Breast epithelium (tissue), 4 donors: ENCODE data around the gene ATG7. TPM values are rescaled to one million over a fixed set of nuclear protein-coding genes. Genes with fewer than 3 reads are reported as not detected.

Experiments
- DNase-seq, 2 donors: peaks; one replicate each; pipeline ENCODE4 v3.0.0-alpha.2; 2019; ENCODE audit warnings: low spot score in 2 of 2
- H3K27ac ChIP-seq, 2 donors: fragments of 200-600 bp; sonication (generic) in 1 of 2; one replicate each; pipeline ENCODE4 v1.5.1; 2016 to 2019; ENCODE audit warnings: mild to moderate bottlenecking in 1 of 2
- H3K27me3 ChIP-seq, 2 donors: fragments of 200-600 bp; sonication (generic) in 1 of 2; one replicate each; pipeline versions ENCODE4 v1.5.1 to v1.6.0; 2017 to 2019; ENCODE audit warnings: control low read depth in 1 of 2, mild to moderate bottlenecking in 1 of 2
- H3K36me3 ChIP-seq: fragments of 200-600 bp; one replicate; pipeline ENCODE4 v1.5.1; 2019
- H3K4me1 ChIP-seq, 2 donors: fragments of 200-600 bp; sonication (generic); one replicate each; pipeline ENCODE4 v1.5.1; 2016 to 2019; ENCODE audit warnings: control low read depth in 1 of 2
- H3K4me3 ChIP-seq, 3 donors: fragments of 200-600 bp; sonication (generic); 1 replicate in 2 of 3; 2 replicates in 1 of 3; pipeline ENCODE4 v1.5.1; 2016 to 2019; ENCODE audit warnings: mild to moderate bottlenecking in 3 of 3, moderate library complexity in 2 of 3
- H3K9me3 ChIP-seq, 2 donors: fragments of 200-600 bp; sonication (generic) in 1 of 2; one replicate each; pipeline ENCODE4 v1.5.1; 2016 to 2019; ENCODE audit warnings: control low read depth in 1 of 2
- POLR2A ChIP-seq: fragments of 450-650 bp; IDR thresholded peaks from one replicate; pipeline ENCODE4 v1.6.1; 2016; ENCODE audit warnings: antibody characterized with exemption, mild to moderate bottlenecking, moderate library complexity
- POLR2AphosphoS5 ChIP-seq, 3 donors: sonication (generic); formaldehyde crosslinking; IDR thresholded peaks; one replicate each; pipeline ENCODE4 v1.6.1; 2017; ENCODE audit warnings: antibody characterized with exemption in 3 of 3
- intact Hi-C: fragments of 100-400 bp; cut with DNase I; formaldehyde crosslinking; loops from one replicate; pipeline ENCODE4 v1.15.1; 2023; ENCODE audit warnings: low total_unique reads
- total RNA-seq, 3 donors: library from RNA; depleted of rRNA; stranded (reverse); fragments of >200 nt; gene quantifications; one replicate each; pipeline ENCODE4 v1.1.0, GENCODE V29; 2016
- TF ChIP-seq, protein P1 (sequence below), 3 donors: fragments of 450-650 bp; IDR thresholded peaks; one replicate each; pipeline ENCODE4 v1.5.1; 2016 to 2017; ENCODE audit warnings: antibody characterized with exemption in 3 of 3, mild to moderate bottlenecking in 3 of 3, moderate library complexity in 3 of 3

Gene ATG7
- total RNA-seq, 3 donors from 2014 or later = 64.9 to 81.9 (median 75.5) TPM

DNA sequence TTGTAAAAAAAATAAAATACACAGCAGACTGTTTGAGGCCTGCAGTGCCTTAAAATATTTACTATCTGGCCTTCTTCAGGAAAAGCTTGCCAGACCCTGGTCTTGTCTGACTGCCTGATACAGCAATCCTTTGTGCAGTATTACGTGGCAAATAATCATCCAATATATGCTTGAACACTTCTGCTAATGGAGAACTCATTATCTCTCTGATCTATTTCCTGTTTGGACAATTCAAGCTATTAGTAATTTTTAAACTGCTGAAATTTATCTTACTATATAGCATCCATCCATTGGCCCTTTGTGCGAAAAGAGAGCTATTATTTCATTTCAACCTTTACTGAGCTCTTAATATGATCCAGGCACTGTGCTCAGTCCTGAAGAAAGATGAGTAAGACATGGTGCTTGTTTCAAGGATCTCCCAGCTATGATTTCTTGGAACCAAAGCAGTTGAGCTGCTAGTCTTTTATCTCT, 15.9 kb downstream of the ATG7 start:
- Histone ChIP-seq H3K9me3 (no peaks in the 10 kb centered on the region), H3K4me1 (peaks cover 0 to 17% of the 10 kb centered on the region in 2 donors), H3K4me3 (no peak overlapping the region), H3K36me3 (no peaks in the 10 kb centered on the region), H3K27ac (peak overlapping the region; percentile 57 to 68), H3K27me3 (no peaks in the 10 kb centered on the region)
- TF ChIP-seq POLR2A (no peak), POLR2AphosphoS5 (IDR thresholded peaks at IDR 0.05) (no peak)
- TF ChIP-seq, protein P1, sequence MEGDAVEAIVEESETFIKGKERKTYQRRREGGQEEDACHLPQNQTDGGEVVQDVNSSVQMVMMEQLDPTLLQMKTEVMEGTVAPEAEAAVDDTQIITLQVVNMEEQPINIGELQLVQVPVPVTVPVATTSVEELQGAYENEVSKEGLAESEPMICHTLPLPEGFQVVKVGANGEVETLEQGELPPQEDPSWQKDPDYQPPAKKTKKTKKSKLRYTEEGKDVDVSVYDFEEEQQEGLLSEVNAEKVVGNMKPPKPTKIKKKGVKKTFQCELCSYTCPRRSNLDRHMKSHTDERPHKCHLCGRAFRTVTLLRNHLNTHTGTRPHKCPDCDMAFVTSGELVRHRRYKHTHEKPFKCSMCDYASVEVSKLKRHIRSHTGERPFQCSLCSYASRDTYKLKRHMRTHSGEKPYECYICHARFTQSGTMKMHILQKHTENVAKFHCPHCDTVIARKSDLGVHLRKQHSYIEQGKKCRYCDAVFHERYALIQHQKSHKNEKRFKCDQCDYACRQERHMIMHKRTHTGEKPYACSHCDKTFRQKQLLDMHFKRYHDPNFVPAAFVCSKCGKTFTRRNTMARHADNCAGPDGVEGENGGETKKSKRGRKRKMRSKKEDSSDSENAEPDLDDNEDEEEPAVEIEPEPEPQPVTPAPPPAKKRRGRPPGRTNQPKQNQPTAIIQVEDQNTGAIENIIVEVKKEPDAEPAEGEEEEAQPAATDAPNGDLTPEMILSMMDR (IDR thresholded peaks at IDR 0.05) = no peak
- intact Hi-C loops = no loop called here
- DNase-seq = no peak

DNA sequence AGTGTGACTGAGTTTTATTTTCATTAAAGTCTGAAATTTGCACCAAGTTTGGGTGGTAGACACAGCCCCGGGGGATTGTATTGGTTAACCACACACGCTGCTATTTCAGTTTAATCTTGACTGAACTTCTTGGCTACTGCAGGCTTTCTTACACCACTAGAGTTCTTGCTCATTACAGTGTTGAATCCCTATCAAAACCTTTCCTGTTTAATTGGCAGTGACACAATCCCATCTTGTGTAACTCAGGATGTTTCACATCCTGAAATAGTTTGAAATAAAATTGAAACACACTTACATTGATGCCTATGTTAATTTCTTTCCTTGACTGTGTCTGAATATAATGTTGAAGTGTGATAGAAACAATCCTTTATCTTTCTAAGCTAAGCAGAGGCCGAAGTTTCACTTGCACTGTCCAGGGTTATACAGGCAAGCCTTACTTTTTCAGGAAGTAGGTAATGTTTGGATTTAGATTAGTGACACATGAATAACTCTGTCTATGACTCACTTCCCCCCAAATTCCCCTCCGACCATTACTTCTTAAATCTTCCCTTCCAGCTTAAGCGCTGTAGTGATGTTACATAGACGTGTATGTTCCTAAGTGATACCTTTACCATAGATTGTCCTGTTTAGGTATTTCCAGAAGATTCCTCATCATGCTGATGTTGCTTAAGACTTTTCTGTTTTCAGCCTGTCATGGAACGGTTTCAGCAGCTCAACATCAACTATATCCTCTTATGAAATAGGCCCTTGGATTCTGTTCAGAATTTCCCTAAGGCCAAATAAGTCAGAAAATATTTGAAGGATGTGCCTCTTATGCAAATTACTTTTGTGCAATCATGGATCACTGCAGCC, 16.8 kb downstream of the ATG7 start:
- Histone ChIP-seq H3K36me3 (no peaks in the 10 kb centered on the region), H3K27me3 (no peaks in the 10 kb centered on the region), H3K27ac (peak overlapping the region; percentile 68 to 87), H3K4me1 (peaks cover 0 to 17% of the 10 kb centered on the region in 2 donors), H3K4me3 (no peak overlapping the region), H3K9me3 (no peaks in the 10 kb centered on the region)
- intact Hi-C loops = no loop called here
- DNase-seq = no peak
- TF ChIP-seq, protein P1 (IDR thresholded peaks at IDR 0.05) = no peak
- TF ChIP-seq POLR2AphosphoS5 (IDR thresholded peaks at IDR 0.05) = peak in 2 of 3 donors; percentile 12 to 15

- Histone ChIP-seq H3K9me3 (no peaks in the 10 kb centered on the region), H3K36me3 (no peaks in the 10 kb centered on the region), H3K4me1 (peaks cover 0 to 17% of the 10 kb centered on the region in 2 donors), H3K27me3 (no peaks in the 10 kb centered on the region), H3K4me3 (no peak overlapping the region), H3K27ac (peak overlapping the region; percentile 68 to 87)
- no peak for DNase-seq
- intact Hi-C loops = no loop called here
- TF ChIP-seq POLR2A (no peak), POLR2AphosphoS5 (IDR thresholded peaks at IDR 0.05) (no peak)
- TF ChIP-seq, protein P1 (IDR thresholded peaks at IDR 0.05) = no peak
Observed at GRCh38 chr3:11289864-11290263, 17.7 kb downstream of the ATG7 start.

DNA sequence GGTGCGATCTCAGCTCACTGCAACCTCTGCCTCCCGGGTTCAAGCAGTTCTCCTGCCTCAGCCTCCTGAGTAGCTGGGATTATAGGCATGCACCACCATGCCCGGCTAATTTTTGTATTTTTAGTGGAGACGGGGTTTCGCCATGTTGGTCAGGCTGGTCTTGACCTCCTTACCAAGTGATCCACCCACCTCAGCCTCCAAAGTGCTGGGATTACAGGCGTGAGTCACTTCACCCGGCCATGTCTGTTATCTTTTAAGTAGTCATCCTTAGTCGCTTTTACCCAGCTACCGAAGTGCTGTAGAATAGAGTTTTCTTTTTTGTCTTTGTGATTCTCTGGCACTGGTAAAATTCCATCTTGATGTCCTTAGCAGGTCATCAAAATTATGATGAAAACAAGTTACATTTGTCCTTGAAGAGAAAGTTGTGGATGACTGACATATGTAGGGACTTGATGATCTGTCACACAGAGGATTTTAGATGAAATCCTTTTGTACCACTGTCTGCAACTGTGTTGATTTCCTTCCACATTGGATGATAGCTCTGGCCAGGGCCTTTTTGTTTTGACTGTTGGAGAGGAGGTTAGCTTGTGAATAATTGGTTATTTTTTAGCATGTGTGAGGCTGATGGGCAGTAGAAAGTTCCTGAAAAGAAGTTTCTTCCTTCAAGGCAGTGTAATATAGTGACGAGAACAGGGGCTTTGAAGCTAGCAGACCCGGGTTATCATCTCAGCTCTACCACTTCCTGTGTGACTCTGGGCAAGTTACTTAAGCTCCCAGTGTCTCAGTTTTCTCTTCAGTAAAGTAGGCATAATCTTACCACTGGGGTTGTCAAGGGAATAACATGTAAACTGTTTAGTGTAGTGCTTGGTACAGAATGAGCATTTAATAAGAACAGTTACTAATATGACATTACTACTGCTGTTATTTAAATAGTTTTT, 18.8 kb downstream of the ATG7 start:
- Histone ChIP-seq H3K36me3 (no peaks in the 10 kb centered on the region), H3K4me1 (peaks cover 0 to 17% of the 10 kb centered on the region in 2 donors), H3K9me3 (no peaks in the 10 kb centered on the region), H3K27ac (no peak overlapping the region), H3K4me3 (no peak overlapping the region), H3K27me3 (no peaks in the 10 kb centered on the region)
- TF ChIP-seq POLR2A (no peak), POLR2AphosphoS5 (IDR thresholded peaks at IDR 0.05) (no peak)
- TF ChIP-seq, protein P1 (IDR thresholded peaks at IDR 0.05) = no peak
- no peak for DNase-seq
- intact Hi-C loops = no loop called here
